PC-3 (cell line): Measurements from ENCODE around the gene UPF1.
A peak's percentile ranks its signal among the peaks of the same experiment; 100 is the strongest.

Experiments used
- CTCF ChIP-seq: fragments of 300-600 bp; sonication (generic); conservative IDR thresholded peaks from 2 replicates; pipeline ENCODE4 v1.5.1; 2017; ENCODE audit warnings: antibody characterized with exemption, low read depth, mild to moderate bottlenecking, low read length
- EZH2 ChIP-seq: fragments of 300-600 bp; sonication (generic); IDR thresholded peaks from one replicate; pipeline ENCODE4 v1.6.1; 2017; ENCODE audit warnings: antibody characterized with exemption, mild to moderate bottlenecking, low read length; ENCODE audit not compliant: unreplicated experiment
- EZH2phosphoT487 ChIP-seq: fragments of 300-600 bp; sonication (generic); IDR thresholded peaks from 2 replicates; pipeline ENCODE4 v1.6.1; 2018; ENCODE audit warnings: mild to moderate bottlenecking, antibody characterized with exemption, low read length, borderline replicate concordance

GRCh38 chr19:18790566-18791314 is 41.0 kb upstream of the UPF1 start, which contains the start of gene COMP:
- TF ChIP-seq CTCF: no peak
- peak; percentile 79 for TF ChIP-seq EZH2
- TF ChIP-seq EZH2phosphoT487: no peak
